ENCODE measurements around the gene IMMP2L.
A peak's percentile ranks its signal among the peaks of the same experiment; 100 is the strongest.

IMMP2L gene

DNA sequence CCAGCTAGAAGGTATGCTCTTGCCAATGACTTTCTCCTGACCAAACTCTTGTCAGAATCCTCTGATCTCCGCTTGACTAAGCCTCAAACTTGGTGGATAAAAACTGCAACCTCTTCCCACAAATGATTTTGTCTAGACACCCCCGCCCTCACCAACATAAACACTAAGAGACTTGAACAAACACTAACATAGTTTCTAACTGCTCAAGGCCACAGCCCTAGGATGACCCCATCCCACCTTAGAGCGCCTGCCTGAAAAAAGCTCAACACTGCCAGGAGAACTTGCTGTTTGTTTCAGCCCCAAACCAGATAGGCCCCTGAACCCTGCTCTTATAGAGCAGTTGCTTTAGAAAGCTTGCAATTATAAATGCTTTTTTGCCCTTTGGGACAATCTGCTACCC, 399.6 kb downstream of the IMMP2L start:
- TF ChIP-seq CTCF (conservative IDR thresholded peaks at IDR 0.05; ENCODE audit: control insufficient read depth, insufficient read depth, low read depth, low read length), result no peak
- DNase-seq (ENCODE audit: low read depth), result no peak
- no peak overlapping the region for H3K4me3 ChIP-seq (ENCODE audit: control insufficient read depth, low read depth, low read length)

DNA sequence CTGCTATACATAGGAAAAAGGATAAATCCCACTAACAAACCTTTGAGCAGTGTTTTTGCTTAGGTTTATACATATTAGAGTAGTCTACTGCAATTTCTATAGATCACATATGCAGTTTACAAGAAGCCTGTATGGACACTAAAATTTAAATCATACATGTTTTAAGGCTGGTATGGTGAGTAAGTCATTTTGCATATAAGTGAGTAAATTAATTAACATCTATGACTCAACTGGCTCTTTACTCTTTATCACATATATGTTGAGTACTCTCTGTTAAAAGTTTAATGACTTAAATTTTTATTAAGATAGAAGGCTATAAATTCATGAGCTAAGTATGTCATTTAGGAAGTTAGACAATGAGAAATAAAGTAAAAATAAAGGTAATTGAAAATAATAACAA, 402.0 kb downstream of the IMMP2L start:
- H3K4me3 ChIP-seq (ENCODE audit: control insufficient read depth, low read depth, low read length), result no peak overlapping the region
- DNase-seq (ENCODE audit: low read depth), result no peak
- no peak for TF ChIP-seq CTCF (conservative IDR thresholded peaks at IDR 0.05; ENCODE audit: control insufficient read depth, insufficient read depth, low read depth, low read length)

DNA sequence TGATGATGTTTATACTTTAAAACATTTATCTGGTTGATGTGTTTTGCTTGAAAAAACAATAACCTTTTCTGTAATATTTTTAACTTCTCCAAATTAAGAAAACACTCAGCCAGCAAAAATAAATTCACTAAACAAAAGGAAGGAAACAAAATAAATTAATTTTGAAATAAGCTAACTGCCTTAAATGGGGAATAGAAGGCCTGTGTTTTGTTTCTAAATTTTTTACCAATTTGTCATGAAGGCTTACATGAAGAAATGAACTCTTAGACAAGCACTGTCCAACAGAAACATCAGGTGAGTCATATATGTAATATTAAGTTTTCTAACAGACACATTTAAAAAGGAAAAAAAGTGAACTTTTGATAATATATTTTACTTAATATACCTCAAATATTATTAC, 402.9 kb downstream of the IMMP2L start:
- no peak for TF ChIP-seq CTCF (conservative IDR thresholded peaks at IDR 0.05; ENCODE audit: control insufficient read depth, insufficient read depth, low read depth, low read length)
- H3K4me3 ChIP-seq (ENCODE audit: control insufficient read depth, low read depth, low read length), result no peak overlapping the region
- DNase-seq (ENCODE audit: low read depth), result peak; percentile 61

GRCh38 chr7:111150709-111151108, 411.6 kb downstream of the IMMP2L start:
- no peak for DNase-seq (ENCODE audit: low read depth)
- no peak overlapping the region for H3K4me3 ChIP-seq (ENCODE audit: control insufficient read depth, low read depth, low read length)
- TF ChIP-seq CTCF (conservative IDR thresholded peaks at IDR 0.05; ENCODE audit: control insufficient read depth, insufficient read depth, low read depth, low read length), result no peak

GRCh38 chr7:111147708-111148533, 414.4 kb downstream of the IMMP2L start:
- no peak for DNase-seq (ENCODE audit: low read depth)
- no peak for TF ChIP-seq CTCF (conservative IDR thresholded peaks at IDR 0.05; ENCODE audit: control insufficient read depth, insufficient read depth, low read depth, low read length)
- no peak overlapping the region for H3K4me3 ChIP-seq (ENCODE audit: control insufficient read depth, low read depth, low read length)

DNA sequence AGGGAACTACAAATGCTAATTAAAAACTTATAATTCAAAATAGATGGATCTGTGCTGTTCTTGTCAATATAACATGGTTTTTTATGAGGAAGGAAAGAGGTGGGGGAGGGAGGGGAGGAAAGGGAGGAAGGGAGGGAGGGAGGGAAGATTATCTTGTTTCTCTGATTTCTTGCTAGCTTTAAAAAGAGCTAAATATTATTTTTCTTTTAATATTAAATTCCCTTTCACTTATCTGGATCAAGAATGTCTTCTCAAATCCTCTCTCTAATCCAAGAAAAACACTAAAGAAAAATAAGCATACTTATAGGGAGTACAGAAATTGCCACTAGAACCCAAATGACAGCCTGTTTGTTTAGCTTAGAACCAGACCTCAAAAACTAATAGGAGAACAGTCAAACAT, 416.2 kb downstream of the IMMP2L start:
- no peak overlapping the region for H3K4me3 ChIP-seq (ENCODE audit: control insufficient read depth, low read depth, low read length)
- DNase-seq (ENCODE audit: low read depth), result no peak
- no peak for TF ChIP-seq CTCF (conservative IDR thresholded peaks at IDR 0.05; ENCODE audit: control insufficient read depth, insufficient read depth, low read depth, low read length)
